Activated CD4-positive, alpha-beta memory T cell treated with anti-CD3 and anti-CD28 coated beads for 36 hours (primary cell): Measurements from ENCODE around the gene LRP1. TPM values are rescaled to one million over a fixed set of nuclear protein-coding genes. Genes with fewer than 3 reads are reported as not detected.

Source experiments
- CTCF ChIA-PET: fragments of 350-600 bp; sonication (Branson Sonifier 250); formaldehyde crosslinking; loops from one replicate; lab custom pipeline; 2021; ENCODE audit warnings: antibody characterized with exemption, inconsistent platforms; lab: Charles Lee
- POLR2A ChIA-PET: fragments of 350-600 bp; sonication (Branson Sonifier 250); formaldehyde crosslinking; loops from one replicate; lab custom pipeline; 2021; ENCODE audit warnings: antibody characterized with exemption; lab: Charles Lee
- DNase-seq: peaks from one replicate; pipeline ENCODE4 v3.0.0-alpha.2; 2020
- H3K27ac Mint-ChIP-seq: one replicate; pipeline ENCODE4 v1.8.0; 2021; ENCODE audit warnings: mixed read lengths
- H3K27me3 Mint-ChIP-seq: one replicate; pipeline ENCODE4 v1.8.0; 2021; ENCODE audit warnings: mixed read lengths
- H3K36me3 Mint-ChIP-seq: one replicate; pipeline ENCODE4 v1.8.0; 2021; ENCODE audit warnings: mixed read lengths
- H3K4me1 Mint-ChIP-seq: one replicate; pipeline ENCODE4 v1.8.0; 2021; ENCODE audit warnings: low read depth, mixed read lengths
- H3K4me3 Mint-ChIP-seq: one replicate; pipeline ENCODE4 v1.8.0; 2021; ENCODE audit warnings: mild to moderate bottlenecking, mixed read lengths
- H3K9me3 Mint-ChIP-seq: one replicate; pipeline ENCODE4 v1.8.0; 2021; ENCODE audit warnings: mixed read lengths
- intact Hi-C: fragments of 100-400 bp; cut with micrococcal nuclease; formaldehyde crosslinking; loops from one replicate; pipeline ENCODE4 v1.15.1; 2023
- total RNA-seq, 2 experiments: library from RNA; stranded (reverse); gene quantifications; one replicate each; pipeline ENCODE4 v1.2.3, GENCODE V29; 2021

LRP1 gene
- total RNA-seq, 2 experiments from 2014 or later, result 1.4 TPM

DNA sequence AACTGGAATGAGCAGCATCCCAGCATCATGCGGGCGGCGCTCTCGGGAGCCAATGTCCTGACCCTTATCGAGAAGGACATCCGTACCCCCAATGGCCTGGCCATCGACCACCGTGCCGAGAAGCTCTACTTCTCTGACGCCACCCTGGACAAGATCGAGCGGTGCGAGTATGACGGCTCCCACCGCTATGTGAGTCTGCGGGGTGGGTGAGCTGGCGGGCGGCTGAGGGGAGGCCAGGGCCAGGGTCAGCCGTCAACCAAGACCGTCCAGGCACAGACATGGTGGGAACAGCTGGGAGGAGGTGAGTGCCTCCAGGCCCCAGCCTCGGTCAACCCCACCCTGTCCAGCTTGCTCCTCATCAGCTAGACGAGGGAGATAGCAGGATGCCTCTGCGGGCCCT, 62.5 kb downstream of the LRP1 start:
- no peaks in the 10 kb centered on the region for H3K9me3 Mint-ChIP-seq
- no peaks in the 10 kb centered on the region for H3K36me3 Mint-ChIP-seq
- no peak overlapping the region for H3K4me3 Mint-ChIP-seq
- no peak for DNase-seq
- H3K4me1 Mint-ChIP-seq, result no peaks in the 10 kb centered on the region
- CTCF ChIA-PET, result interaction anchor here (1.4 to 12.7 kb wide), 2 partner anchors 51 to 67 kb away, joined by 5 to 228 read pairs; partner anchors contain the start of gene LRP1
- H3K27ac Mint-ChIP-seq, result no peak overlapping the region
- no peaks in the 10 kb centered on the region for H3K27me3 Mint-ChIP-seq
- POLR2A ChIA-PET, result no interaction called here
- intact Hi-C loops, result no loop called here

DNA sequence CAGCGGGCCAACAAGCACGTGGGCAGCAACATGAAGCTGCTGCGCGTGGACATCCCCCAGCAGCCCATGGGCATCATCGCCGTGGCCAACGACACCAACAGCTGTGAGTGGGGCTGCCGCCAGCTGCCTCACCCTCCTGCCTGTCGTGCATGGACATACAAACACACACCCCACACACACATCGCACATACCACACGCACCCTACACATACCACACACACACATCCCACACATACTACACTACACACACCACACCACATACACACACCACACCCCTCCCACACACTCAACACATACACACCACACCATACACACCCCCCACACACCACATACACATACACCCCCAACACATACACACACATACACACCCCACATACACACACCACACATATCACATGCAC, 63.1 kb downstream of the LRP1 start:
- intact Hi-C loops, result no loop called here
- H3K4me3 Mint-ChIP-seq, result no peak overlapping the region
- H3K4me1 Mint-ChIP-seq, result no peaks in the 10 kb centered on the region
- ChIA-PET CTCF (interaction anchor here (12.7 kb wide), 1 partner anchor 68 kb away, joined by 228 read pairs; the partner anchor contains the start of gene LRP1), POLR2A (no interaction called here)
- no peaks in the 10 kb centered on the region for H3K27me3 Mint-ChIP-seq
- H3K36me3 Mint-ChIP-seq, result no peaks in the 10 kb centered on the region
- H3K27ac Mint-ChIP-seq, result no peak overlapping the region
- H3K9me3 Mint-ChIP-seq, result no peaks in the 10 kb centered on the region
- DNase-seq, result no peak

DNA sequence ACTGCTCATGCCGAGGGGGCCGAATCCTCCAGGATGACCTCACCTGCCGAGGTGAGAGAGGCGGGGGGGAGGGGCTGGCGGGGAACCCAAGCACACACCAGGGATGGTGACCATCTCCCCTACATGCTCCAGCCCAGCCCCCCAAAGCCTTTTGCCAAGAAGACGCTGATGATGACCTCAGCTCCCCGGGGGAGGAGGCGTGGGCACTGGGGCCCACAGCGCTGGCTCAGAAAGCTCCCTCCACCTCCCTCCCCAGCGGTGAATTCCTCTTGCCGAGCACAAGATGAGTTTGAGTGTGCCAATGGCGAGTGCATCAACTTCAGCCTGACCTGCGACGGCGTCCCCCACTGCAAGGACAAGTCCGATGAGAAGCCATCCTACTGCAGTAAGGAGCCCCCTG, 64.6 kb downstream of the LRP1 start:
- no peaks in the 10 kb centered on the region for H3K36me3 Mint-ChIP-seq
- no peak for DNase-seq
- POLR2A ChIA-PET, result no interaction called here
- H3K4me1 Mint-ChIP-seq, result no peaks in the 10 kb centered on the region
- no peaks in the 10 kb centered on the region for H3K27me3 Mint-ChIP-seq
- H3K9me3 Mint-ChIP-seq, result no peaks in the 10 kb centered on the region
- intact Hi-C loops, result no loop called here
- H3K27ac Mint-ChIP-seq, result no peak overlapping the region
- H3K4me3 Mint-ChIP-seq, result no peak overlapping the region
- CTCF ChIA-PET, result no interaction called here

DNA sequence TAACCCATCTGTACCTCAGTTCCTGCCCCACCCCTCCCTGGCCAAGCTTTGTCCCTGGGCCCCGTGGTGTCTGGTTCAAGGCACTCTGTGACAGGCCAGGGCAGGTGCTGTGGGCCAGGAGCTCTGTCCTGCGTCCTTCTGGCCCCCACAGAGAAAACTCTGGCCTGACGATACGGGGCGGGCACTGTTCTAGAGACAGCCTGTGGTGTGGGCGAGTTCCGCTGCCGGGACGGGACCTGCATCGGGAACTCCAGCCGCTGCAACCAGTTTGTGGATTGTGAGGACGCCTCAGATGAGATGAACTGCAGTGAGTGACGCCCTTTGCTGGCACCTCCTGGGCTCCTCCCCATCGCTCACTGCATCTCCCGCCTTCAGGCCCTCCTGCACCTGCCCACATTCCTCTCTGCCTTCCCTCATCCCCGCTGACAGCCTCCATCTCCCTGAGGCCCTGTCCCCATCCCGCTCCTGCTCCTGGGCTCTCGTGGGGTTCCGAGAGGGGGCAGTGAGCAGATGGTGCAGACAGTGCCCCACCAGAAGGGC, 65.5 kb downstream of the LRP1 start:
- intact Hi-C loops, result no loop called here

DNA sequence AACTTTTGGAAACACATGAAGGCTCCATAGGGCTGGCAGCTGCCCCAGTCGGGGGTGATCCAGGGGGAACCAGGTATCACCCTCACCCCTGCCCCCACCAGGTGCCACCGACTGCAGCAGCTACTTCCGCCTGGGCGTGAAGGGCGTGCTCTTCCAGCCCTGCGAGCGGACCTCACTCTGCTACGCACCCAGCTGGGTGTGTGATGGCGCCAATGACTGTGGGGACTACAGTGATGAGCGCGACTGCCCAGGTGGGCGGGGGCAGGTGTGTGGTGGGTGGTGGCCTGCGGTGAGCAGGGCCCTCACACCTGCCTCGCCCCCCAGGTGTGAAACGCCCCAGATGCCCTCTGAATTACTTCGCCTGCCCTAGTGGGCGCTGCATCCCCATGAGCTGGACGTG, 66.0 kb downstream of the LRP1 start:
- Mint-ChIP-seq H3K4me3 (no peak overlapping the region), H3K36me3 (no peaks in the 10 kb centered on the region), H3K9me3 (no peaks in the 10 kb centered on the region), H3K27me3 (no peaks in the 10 kb centered on the region), H3K27ac (no peak overlapping the region), H3K4me1 (no peaks in the 10 kb centered on the region)
- no peak for DNase-seq
- intact Hi-C loops, result no loop called here
- CTCF ChIA-PET, result no interaction called here
- POLR2A ChIA-PET, result no interaction called here

More for the DNA sequence above, 65.5 kb downstream of the LRP1 start:
- DNase-seq, result no peak
- Mint-ChIP-seq H3K9me3 (no peaks in the 10 kb centered on the region), H3K4me3 (no peak overlapping the region), H3K36me3 (no peaks in the 10 kb centered on the region), H3K27ac (no peak overlapping the region), H3K27me3 (no peaks in the 10 kb centered on the region), H3K4me1 (no peaks in the 10 kb centered on the region)
- POLR2A ChIA-PET, result no interaction called here
- CTCF ChIA-PET, result no interaction called here

DNA sequence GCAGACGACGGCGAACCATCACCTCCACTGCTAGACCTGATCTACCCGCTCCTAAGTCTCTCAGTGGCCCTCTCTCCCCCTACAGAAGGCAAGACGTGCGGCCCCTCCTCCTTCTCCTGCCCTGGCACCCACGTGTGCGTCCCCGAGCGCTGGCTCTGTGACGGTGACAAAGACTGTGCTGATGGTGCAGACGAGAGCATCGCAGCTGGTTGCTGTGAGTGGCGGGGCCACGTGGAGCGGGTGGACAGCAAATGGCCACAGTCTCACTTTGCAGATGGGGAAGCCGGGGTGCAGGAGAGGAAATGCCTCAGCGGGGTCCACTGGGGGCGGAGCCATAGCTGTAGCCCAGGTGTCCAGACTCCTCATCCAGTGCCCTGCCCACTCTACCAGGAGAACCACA, 66.9 kb downstream of the LRP1 start:
- Mint-ChIP-seq H3K4me3 (no peak overlapping the region), H3K9me3 (no peaks in the 10 kb centered on the region), H3K27me3 (no peaks in the 10 kb centered on the region), H3K27ac (no peak overlapping the region), H3K4me1 (no peaks in the 10 kb centered on the region), H3K36me3 (no peaks in the 10 kb centered on the region)
- POLR2A ChIA-PET, result no interaction called here
- DNase-seq, result no peak
- intact Hi-C loops, result no loop called here
- CTCF ChIA-PET, result no interaction called here

DNA sequence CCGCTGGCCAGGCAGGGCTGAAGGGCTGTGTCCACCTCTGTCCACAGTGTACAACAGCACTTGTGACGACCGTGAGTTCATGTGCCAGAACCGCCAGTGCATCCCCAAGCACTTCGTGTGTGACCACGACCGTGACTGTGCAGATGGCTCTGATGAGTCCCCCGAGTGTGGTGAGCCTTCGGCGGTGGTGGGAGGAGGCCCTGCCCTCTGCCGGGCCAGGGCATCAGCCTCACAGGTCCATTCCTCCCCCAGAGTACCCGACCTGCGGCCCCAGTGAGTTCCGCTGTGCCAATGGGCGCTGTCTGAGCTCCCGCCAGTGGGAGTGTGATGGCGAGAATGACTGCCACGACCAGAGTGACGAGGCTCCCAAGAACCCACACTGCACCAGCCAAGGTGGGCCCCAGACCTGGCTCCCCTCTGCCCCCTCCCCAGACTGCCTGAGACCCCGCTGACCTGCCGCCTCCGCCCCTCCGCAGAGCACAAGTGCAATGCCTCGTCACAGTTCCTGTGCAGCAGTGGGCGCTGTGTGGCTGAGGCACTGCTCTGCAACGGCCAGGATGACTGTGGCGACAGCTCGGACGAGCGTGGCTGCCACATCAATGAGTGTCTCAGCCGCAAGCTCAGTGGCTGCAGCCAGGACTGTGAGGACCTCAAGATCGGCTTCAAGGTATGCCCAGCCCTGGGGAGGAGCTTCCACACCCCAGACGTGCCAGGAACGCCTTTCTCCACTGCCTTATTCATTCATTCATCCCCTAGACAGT, 67.5 kb downstream of the LRP1 start:
- Mint-ChIP-seq H3K27me3 (no peaks in the 10 kb centered on the region), H3K4me1 (no peaks in the 10 kb centered on the region), H3K36me3 (no peaks in the 10 kb centered on the region), H3K4me3 (no peak overlapping the region), H3K9me3 (no peaks in the 10 kb centered on the region), H3K27ac (no peak overlapping the region)
- ChIA-PET POLR2A (no interaction called here), CTCF (no interaction called here)
- DNase-seq, result no peak
- intact Hi-C loops, result no loop called here

DNA sequence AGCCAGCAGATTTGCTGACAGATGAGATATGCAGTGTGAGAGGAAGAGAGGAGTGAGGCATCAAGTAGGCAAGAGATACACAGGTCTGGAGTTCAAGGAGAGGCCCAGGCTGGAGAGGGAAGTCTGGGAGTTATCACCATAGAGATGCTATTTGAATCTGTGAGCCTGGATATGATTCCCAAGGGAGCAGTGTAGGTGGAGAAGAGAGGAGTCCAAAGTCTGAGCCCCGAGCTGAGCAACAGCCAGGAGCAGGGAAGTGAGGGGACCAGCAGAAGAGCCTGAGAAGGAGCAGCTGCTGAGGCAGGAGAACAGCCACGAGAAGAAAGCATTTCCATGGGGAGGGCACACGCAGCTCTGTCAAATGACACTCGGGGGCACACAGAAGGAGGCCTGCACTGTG, 68.2 kb downstream of the LRP1 start:
- Mint-ChIP-seq H3K9me3 (no peaks in the 10 kb centered on the region), H3K36me3 (no peaks in the 10 kb centered on the region), H3K4me1 (no peaks in the 10 kb centered on the region), H3K4me3 (no peak overlapping the region), H3K27me3 (no peaks in the 10 kb centered on the region), H3K27ac (no peak overlapping the region)
- DNase-seq, result no peak
- intact Hi-C loops, result no loop called here
- CTCF ChIA-PET, result interaction anchor here (0.8 kb wide), 1 partner anchor 46 kb away, joined by 3 read pairs; no protein-coding TSS in a partner anchor
- POLR2A ChIA-PET, result no interaction called here

DNA sequence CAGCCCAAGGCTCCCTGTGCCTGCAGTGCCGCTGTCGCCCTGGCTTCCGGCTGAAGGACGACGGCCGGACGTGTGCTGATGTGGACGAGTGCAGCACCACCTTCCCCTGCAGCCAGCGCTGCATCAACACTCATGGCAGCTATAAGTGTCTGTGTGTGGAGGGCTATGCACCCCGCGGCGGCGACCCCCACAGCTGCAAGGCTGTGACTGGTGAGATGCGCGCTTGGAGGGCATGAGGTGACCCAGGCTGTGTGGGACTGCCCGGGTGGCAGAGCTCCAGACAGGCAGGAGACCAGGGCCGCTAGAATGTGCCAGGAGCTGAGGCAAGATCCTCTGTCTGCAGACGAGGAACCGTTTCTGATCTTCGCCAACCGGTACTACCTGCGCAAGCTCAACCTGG, 68.7 kb downstream of the LRP1 start:
- no peaks in the 10 kb centered on the region for H3K9me3 Mint-ChIP-seq
- ChIA-PET CTCF (interaction anchor here (0.8 kb wide), 1 partner anchor 46 kb away, joined by 3 read pairs; no protein-coding TSS in a partner anchor), POLR2A (no interaction called here)
- no peaks in the 10 kb centered on the region for H3K27me3 Mint-ChIP-seq
- DNase-seq, result no peak
- H3K36me3 Mint-ChIP-seq, result no peaks in the 10 kb centered on the region
- no peak overlapping the region for H3K27ac Mint-ChIP-seq
- H3K4me1 Mint-ChIP-seq, result no peaks in the 10 kb centered on the region
- intact Hi-C loops, result no loop called here
- no peak overlapping the region for H3K4me3 Mint-ChIP-seq

DNA sequence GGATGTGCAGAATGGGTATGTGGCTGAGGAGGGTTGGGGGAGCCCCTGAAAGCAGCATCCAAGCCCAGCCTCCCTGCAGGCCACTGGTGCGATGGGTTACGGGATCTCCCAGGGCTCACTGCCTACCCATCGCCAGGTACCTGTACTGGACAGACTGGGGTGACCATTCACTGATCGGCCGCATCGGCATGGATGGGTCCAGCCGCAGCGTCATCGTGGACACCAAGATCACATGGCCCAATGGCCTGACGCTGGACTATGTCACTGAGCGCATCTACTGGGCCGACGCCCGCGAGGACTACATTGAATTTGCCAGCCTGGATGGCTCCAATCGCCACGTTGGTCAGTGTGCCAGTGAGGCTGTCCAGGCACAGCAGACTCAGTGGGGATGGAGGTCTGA, 70.0 kb downstream of the LRP1 start:
- POLR2A ChIA-PET, result no interaction called here
- Mint-ChIP-seq H3K4me1 (no peaks in the 10 kb centered on the region), H3K27me3 (no peaks in the 10 kb centered on the region), H3K4me3 (no peak overlapping the region), H3K36me3 (no peaks in the 10 kb centered on the region), H3K9me3 (no peaks in the 10 kb centered on the region), H3K27ac (no peak overlapping the region)
- CTCF ChIA-PET, result interaction anchor here (0.6 kb wide), 1 partner anchor 10 kb away, joined by 3 read pairs; no protein-coding TSS in a partner anchor
- intact Hi-C loops, result no loop called here
- DNase-seq, result no peak

DNA sequence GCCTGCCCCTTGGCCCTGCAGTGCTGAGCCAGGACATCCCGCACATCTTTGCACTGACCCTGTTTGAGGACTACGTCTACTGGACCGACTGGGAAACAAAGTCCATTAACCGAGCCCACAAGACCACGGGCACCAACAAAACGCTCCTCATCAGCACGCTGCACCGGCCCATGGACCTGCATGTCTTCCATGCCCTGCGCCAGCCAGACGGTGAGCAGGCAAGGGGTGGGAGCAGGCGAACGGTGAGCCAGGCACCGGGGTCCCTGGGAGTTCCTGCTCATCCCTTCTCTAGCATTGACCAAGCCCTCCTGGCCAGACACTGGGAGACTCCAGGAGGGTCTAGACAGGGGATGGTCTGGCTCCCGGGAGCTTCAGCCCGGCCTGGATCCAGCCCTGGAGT, 70.9 kb downstream of the LRP1 start:
- H3K27me3 Mint-ChIP-seq, result no peaks in the 10 kb centered on the region
- H3K4me1 Mint-ChIP-seq, result no peaks in the 10 kb centered on the region
- no peaks in the 10 kb centered on the region for H3K36me3 Mint-ChIP-seq
- POLR2A ChIA-PET, result no interaction called here
- H3K4me3 Mint-ChIP-seq, result no peak overlapping the region
- no peaks in the 10 kb centered on the region for H3K9me3 Mint-ChIP-seq
- H3K27ac Mint-ChIP-seq, result no peak overlapping the region
- intact Hi-C loops, result no loop called here
- CTCF ChIA-PET, result no interaction called here
- no peak for DNase-seq

DNA sequence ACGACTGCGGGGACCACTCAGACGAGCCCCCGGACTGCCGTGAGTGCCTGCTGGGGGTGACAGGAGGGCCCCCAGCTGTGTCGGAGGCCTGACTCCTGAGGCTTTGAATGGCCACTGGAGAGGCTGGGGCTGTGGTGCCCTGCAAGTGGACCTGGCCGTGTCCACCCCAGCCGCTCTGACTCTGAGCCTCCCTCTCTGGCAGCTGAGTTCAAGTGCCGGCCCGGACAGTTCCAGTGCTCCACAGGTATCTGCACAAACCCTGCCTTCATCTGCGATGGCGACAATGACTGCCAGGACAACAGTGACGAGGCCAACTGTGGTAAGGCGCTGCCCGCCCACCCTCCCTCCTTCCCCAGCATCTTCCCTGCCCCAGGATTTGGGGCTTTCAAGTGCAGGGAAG, 72.2 kb downstream of the LRP1 start:
- ChIA-PET CTCF (no interaction called here), POLR2A (no interaction called here)
- Mint-ChIP-seq H3K4me3 (no peak overlapping the region), H3K36me3 (no peaks in the 10 kb centered on the region), H3K9me3 (no peaks in the 10 kb centered on the region), H3K4me1 (no peaks in the 10 kb centered on the region), H3K27me3 (no peaks in the 10 kb centered on the region), H3K27ac (no peak overlapping the region)
- intact Hi-C loops, result no loop called here
- no peak for DNase-seq

DNA sequence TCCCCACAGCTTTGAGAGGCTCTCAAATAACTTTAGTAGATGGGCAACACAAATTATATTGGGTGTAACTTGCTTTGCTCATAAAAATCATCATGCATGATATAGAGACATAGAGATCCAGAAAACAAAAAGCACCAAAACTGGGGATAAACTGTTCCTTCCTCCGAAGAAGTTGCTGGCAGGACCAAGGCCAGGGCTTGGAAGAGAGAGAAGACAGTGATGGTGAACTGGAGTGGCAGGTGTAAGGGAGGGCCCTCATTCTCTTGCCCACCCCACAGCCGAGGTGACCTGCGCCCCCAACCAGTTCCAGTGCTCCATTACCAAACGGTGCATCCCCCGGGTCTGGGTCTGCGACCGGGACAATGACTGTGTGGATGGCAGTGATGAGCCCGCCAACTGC, 72.9 kb downstream of the LRP1 start:
- POLR2A ChIA-PET, result no interaction called here
- no peaks in the 10 kb centered on the region for H3K36me3 Mint-ChIP-seq
- H3K27me3 Mint-ChIP-seq, result no peaks in the 10 kb centered on the region
- no peak overlapping the region for H3K27ac Mint-ChIP-seq
- CTCF ChIA-PET, result no interaction called here
- no peak for DNase-seq
- H3K9me3 Mint-ChIP-seq, result no peaks in the 10 kb centered on the region
- intact Hi-C loops, result no loop called here
- no peak overlapping the region for H3K4me3 Mint-ChIP-seq
- no peaks in the 10 kb centered on the region for H3K4me1 Mint-ChIP-seq
